Measurements from ENCODE around the gene ZMYND8. TPM values are rescaled to one million over a fixed set of nuclear protein-coding genes. Genes with fewer than 3 reads are reported as not detected.
"Not testable (repeated sequence)": the region's sequence is repeated elsewhere in the genome, so short reads cannot be mapped to it uniquely, and the experiment has no call there.

ZMYND8 gene
- total and polyA plus RNA-seq, 10 of the 15 experiments (the other 5 are each of a cell fraction or from before 2014, with no cell fraction given), result 12.9 to 54.8 (median 23.1) TPM

DNA sequence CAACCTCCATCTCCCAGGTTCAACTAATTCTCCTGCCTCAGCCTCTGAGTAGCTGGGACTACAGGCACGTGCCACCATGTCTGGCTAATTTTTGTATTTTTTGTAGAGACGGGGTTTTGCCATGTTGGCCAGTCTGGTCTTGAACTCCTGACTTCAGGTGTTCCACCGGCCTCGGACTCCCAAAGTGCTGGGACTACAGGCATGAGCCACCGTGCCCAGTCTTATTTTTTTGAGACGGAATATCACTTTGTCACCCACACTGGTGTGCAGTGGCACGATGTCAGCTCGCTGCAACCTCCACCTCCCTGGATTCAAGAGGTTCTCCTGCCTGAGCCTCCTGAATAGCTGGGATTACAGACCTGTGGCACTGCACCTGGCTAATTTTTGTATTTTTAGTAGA lies 17.6 kb upstream of the ZMYND8 start:
- DNase-seq (ENCODE audit: low read depth, low spot score); H4K20me1 ChIP-seq (ENCODE audit: control insufficient read depth, insufficient read depth); ATAC-seq; H2AFZ ChIP-seq (ENCODE audit: control insufficient read depth, low read depth, low read length); H3K27me3 ChIP-seq (replicated peaks in 1 of 2; ENCODE audit: control insufficient read depth in 2 of 2, insufficient read depth in 2 of 2, low read length in 1 of 2); H3K27ac ChIP-seq (ENCODE audit: control insufficient read depth, insufficient read depth); H3K79me2 ChIP-seq (ENCODE audit: control insufficient read depth, insufficient read depth, low read length); FAIRE-seq; BruUV-seq (replicated peaks); intact Hi-C loops (cut with micrococcal nuclease; ENCODE audit: unreplicated experiment); H3K9me3 ChIP-seq (replicated peaks; ENCODE audit: control insufficient read depth, insufficient read depth, low read length); H3K9ac ChIP-seq (ENCODE audit: control insufficient read depth, insufficient read depth, low read length); in situ Hi-C loops (cut with MboI); H3K4me2 ChIP-seq (ENCODE audit: control insufficient read depth, insufficient read depth); H3K4me1 ChIP-seq (ENCODE audit: control insufficient read depth, insufficient read depth, low read length); H3K4me3 ChIP-seq; RAD21 ChIA-PET (ENCODE audit: unreplicated experiment); H3K36me3 ChIP-seq (ENCODE audit: control insufficient read depth in 2 of 2, insufficient read depth in 2 of 2, low read length in 1 of 2): not testable (repeated sequence)
- SMC1A ChIA-PET (ENCODE audit: uncharacterized antibody, unreplicated experiment), result interaction anchor here (1.5 kb wide), 1 partner anchor 38 kb away, joined by 3 read pairs; no protein-coding TSS in a partner anchor
- WGBS (ENCODE audit: insufficient coverage, insufficient replicate concordance, low lambda C conversion rate, missing lambda C conversion rate), result 88% methylated on average over 8 of the region's 8 CpGs
- TF ChIP-seq NFXL1 (IDR thresholded peaks at IDR 0.05; ENCODE audit: borderline replicate concordance), result peak; percentile 70; the same call in 1 of the 2 replicates
- POLR2A ChIA-PET, result interaction anchor here (0.7 kb wide), 1 partner anchor 17 kb away, joined by 3 read pairs; the partner anchor contains the start of gene ZMYND8
- CTCF ChIA-PET, result interaction anchor here (1.3 kb wide), 1 partner anchor 101 kb away, joined by 3 read pairs; no protein-coding TSS in a partner anchor

DNA sequence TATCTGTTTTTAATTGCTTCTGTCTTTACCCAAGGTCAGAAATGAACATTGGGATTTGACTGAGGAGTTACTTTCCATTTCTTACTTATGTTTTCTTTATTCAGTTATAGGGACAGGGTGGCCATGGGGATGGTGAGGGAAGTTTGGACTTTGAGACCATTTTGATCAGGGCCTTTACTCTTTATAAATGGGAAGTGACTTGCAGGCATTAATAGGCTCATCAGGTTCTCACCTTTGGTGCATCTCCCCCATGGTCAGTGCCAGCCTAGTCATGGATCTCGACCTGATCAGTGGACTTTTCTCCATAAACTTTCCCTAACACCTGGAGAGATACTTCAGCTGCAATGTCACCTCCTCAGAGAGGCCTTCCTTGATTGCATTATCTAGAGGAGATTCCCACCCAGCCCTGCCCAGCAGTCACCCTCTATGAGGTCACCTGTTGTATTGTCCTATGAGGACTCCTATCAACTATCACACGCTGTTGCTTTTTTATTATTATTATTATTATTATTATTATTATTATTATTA lies 16.8 kb upstream of the ZMYND8 start:
- ATAC-seq, result no peak
- DNase-seq (ENCODE audit: low read depth, low spot score), result no peak
- SMC1A ChIA-PET (ENCODE audit: uncharacterized antibody, unreplicated experiment), result interaction anchor here (0.9 to 2.4 kb wide), 7 partner anchors 11 to 101 kb away, joined by 3 to 7 read pairs (median 4); no protein-coding TSS in a partner anchor
- H3K79me2 ChIP-seq (ENCODE audit: control insufficient read depth, insufficient read depth, low read length), result no peaks in the 10 kb centered on the region
- no peaks in the 10 kb centered on the region for H3K9me3 ChIP-seq (replicated peaks; ENCODE audit: control insufficient read depth, insufficient read depth, low read length)
- RAD21 ChIA-PET (ENCODE audit: unreplicated experiment), result interaction anchor here (0.9 kb wide), 1 partner anchor 10 kb away, joined by 3 read pairs; no protein-coding TSS in a partner anchor
- POLR2A ChIA-PET, result interaction anchor here (1.2 kb wide), 1 partner anchor 9 kb away, joined by 6 read pairs; no protein-coding TSS in a partner anchor
- intact Hi-C loops (cut with micrococcal nuclease; ENCODE audit: unreplicated experiment), result no loop called here
- FAIRE-seq, result no peak
- CTCF ChIA-PET, result interaction anchor here (0.7 to 1.4 kb wide), 3 partner anchors 9 to 100 kb away, joined by 3 to 9 read pairs (median 3); no protein-coding TSS in a partner anchor
- H3K4me3 ChIP-seq, result no peak overlapping the region
- 44% methylated on average over 2 of the region's 2 CpGs for WGBS (ENCODE audit: insufficient coverage, insufficient replicate concordance, low lambda C conversion rate, missing lambda C conversion rate)
- H3K36me3 ChIP-seq (ENCODE audit: control insufficient read depth in 2 of 2, insufficient read depth in 2 of 2, low read length in 1 of 2), result no peaks in the 10 kb centered on the region
- H4K20me1 ChIP-seq (ENCODE audit: control insufficient read depth, insufficient read depth), result no peaks in the 10 kb centered on the region
- H3K27me3 ChIP-seq (replicated peaks in 1 of 2; ENCODE audit: control insufficient read depth in 2 of 2, insufficient read depth in 2 of 2, low read length in 1 of 2), result no peaks in the 10 kb centered on the region
- no peak overlapping the region for H3K4me2 ChIP-seq (ENCODE audit: control insufficient read depth, insufficient read depth)
- no TSS peak for BruUV-seq (replicated peaks)
- no peak overlapping the region for H3K27ac ChIP-seq (ENCODE audit: control insufficient read depth, insufficient read depth)
- no peak overlapping the region for H3K9ac ChIP-seq (ENCODE audit: control insufficient read depth, insufficient read depth, low read length)
- no peak for TF ChIP-seq HDAC6 (IDR thresholded peaks at IDR 0.05; ENCODE audit: unreplicated experiment)
- in situ Hi-C loops (cut with MboI), result no loop called here
- H2AFZ ChIP-seq (ENCODE audit: control insufficient read depth, low read depth, low read length), result no peak overlapping the region
- no peaks in the 10 kb centered on the region for H3K4me1 ChIP-seq (ENCODE audit: control insufficient read depth, insufficient read depth, low read length)

All from GM12878 (cell line).